ENCODE measurements around the gene SPSB4.

DNA sequence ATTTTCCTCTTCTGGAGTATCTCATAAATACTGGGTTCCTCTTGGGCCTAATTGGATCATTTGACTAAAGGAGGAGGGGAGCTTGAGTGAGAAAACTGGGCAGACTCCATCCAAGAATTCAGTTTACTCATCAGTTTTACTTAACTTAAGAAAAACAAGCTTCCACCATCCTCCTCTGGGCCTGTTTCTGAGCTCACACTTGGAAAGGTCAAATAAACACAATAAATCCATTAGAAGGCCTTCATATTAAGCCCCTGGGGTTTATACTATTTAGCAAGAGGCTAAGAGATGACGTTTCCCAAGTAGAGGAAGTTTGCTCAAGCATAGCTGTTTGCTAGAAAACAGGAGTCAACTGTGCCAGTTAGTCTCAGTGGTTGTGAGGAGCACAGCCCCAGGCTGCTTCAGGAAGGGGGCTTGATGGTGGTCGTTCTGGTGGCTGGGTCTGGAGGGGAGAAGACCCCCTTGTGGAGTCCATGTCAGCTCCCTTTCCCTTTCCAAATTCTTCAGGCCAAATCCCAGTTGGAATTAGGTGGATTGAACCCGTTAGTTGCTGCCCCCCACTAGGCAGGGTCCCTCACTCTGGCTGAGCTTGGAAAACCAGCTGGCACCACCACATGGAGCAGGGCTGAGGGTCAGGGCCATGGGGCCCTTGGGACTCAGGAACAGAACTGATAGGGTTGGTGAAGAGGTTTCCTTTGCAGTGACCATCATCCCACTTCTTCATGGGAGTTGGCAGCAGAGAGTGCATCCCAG, 64.8 kb downstream of the SPSB4 start:
- TF ChIP-seq TCF7L2 (IDR thresholded peaks at IDR 0.05; ENCODE audit: low read depth, low read length): no peak
- TF ChIP-seq POLR2AphosphoS5 (IDR thresholded peaks at IDR 0.05; ENCODE audit: low read depth, low read length): no peak
- TF ChIP-seq, protein P1, sequence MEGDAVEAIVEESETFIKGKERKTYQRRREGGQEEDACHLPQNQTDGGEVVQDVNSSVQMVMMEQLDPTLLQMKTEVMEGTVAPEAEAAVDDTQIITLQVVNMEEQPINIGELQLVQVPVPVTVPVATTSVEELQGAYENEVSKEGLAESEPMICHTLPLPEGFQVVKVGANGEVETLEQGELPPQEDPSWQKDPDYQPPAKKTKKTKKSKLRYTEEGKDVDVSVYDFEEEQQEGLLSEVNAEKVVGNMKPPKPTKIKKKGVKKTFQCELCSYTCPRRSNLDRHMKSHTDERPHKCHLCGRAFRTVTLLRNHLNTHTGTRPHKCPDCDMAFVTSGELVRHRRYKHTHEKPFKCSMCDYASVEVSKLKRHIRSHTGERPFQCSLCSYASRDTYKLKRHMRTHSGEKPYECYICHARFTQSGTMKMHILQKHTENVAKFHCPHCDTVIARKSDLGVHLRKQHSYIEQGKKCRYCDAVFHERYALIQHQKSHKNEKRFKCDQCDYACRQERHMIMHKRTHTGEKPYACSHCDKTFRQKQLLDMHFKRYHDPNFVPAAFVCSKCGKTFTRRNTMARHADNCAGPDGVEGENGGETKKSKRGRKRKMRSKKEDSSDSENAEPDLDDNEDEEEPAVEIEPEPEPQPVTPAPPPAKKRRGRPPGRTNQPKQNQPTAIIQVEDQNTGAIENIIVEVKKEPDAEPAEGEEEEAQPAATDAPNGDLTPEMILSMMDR (IDR thresholded peaks at IDR 0.05): no peak
- TF ChIP-seq SIN3A (IDR thresholded peaks at IDR 0.05; ENCODE audit: borderline replicate concordance, insufficient read depth, low read depth, low read length): no peak
